ENCODE measurements around the gene SDK2.

Gene SDK2

GRCh38 chr17:73342050-73342522, 302.2 kb downstream of the SDK2 start:
- peak; percentile 67 for DNase-seq (ENCODE audit: low read depth)

GRCh38 chr17:73341350-73342049, 302.7 kb downstream of the SDK2 start:
- no peak for DNase-seq (ENCODE audit: low read depth)

GRCh38 chr17:73340093-73340596, 304.1 kb downstream of the SDK2 start:
- peak; percentile 95 for DNase-seq (ENCODE audit: low read depth)

GRCh38 chr17:73338566-73339197, 305.6 kb downstream of the SDK2 start:
- DNase-seq (ENCODE audit: low read depth): no peak

- peak; percentile 88 for DNase-seq (ENCODE audit: low read depth)
Observed at GRCh38 chr17:73338050-73338521, 306.2 kb downstream of the SDK2 start.

GRCh38 chr17:73337330-73337710, 306.9 kb downstream of the SDK2 start:
- no peak for DNase-seq (ENCODE audit: low read depth)

GRCh38 chr17:73336408-73337329, 307.6 kb downstream of the SDK2 start:
- DNase-seq (ENCODE audit: low read depth): no peak

GRCh38 chr17:73335591-73336407, 308.4 kb downstream of the SDK2 start:
- no peak for DNase-seq (ENCODE audit: low read depth)

GRCh38 chr17:73334771-73335513, 309.3 kb downstream of the SDK2 start:
- DNase-seq (ENCODE audit: low read depth): no peak

- DNase-seq (ENCODE audit: low read depth): peak; percentile 79
Observed at GRCh38 chr17:73333445-73333844, 310.8 kb downstream of the SDK2 start.

- DNase-seq (ENCODE audit: low read depth): no peak
Observed at GRCh38 chr17:73331060-73331459, 313.2 kb downstream of the SDK2 start.

- no peak for DNase-seq (ENCODE audit: low read depth)
Observed at GRCh38 chr17:73327676-73328075, 316.6 kb downstream of the SDK2 start.

GRCh38 chr17:73325527-73325842, 318.8 kb downstream of the SDK2 start:
- peak; percentile 81 for DNase-seq (ENCODE audit: low read depth)

GRCh38 chr17:73324711-73325526, 319.3 kb downstream of the SDK2 start:
- DNase-seq (ENCODE audit: low read depth): no peak

GRCh38 chr17:73324160-73324475, 320.1 kb downstream of the SDK2 start:
- DNase-seq (ENCODE audit: low read depth): no peak

GRCh38 chr17:73323409-73324159, 320.7 kb downstream of the SDK2 start:
- no peak for DNase-seq (ENCODE audit: low read depth)

- no peak for DNase-seq (ENCODE audit: low read depth)
Observed at GRCh38 chr17:73320601-73321264, 323.5 kb downstream of the SDK2 start.

GRCh38 chr17:73319766-73320165, 324.5 kb downstream of the SDK2 start:
- no peak for DNase-seq (ENCODE audit: low read depth)

- DNase-seq (ENCODE audit: low read depth): no peak
Observed at GRCh38 chr17:73318836-73319235, 325.4 kb downstream of the SDK2 start.

Measured in EH (cell line).